Measurements from ENCODE around the gene ANGPTL8.

- no peak for TF ChIP-seq CTCF (IDR thresholded peaks at IDR 0.05 in 8 of 11, conservative IDR thresholded peaks at IDR 0.05 in 3 of 11)
- no peak for TF ChIP-seq POLR2A (IDR thresholded peaks at IDR 0.05)
- no peak for TF ChIP-seq POLR2AphosphoS5 (IDR thresholded peaks at IDR 0.05)
Measured at GRCh38 chr19:11210656-11210928, 28.8 kb upstream of the ANGPTL8 start.
